GM12878 (cell line): ENCODE results near the gene SUCO. TPM values are rescaled to one million over a fixed set of nuclear protein-coding genes. Genes with fewer than 3 reads are reported as not detected.

Source experiments
- ATAC-seq: fragments of 200-7000 bp; cut with Tn5 transposase; 3 replicates; pipeline ENCODE4 v1.9.1; 2020; ENCODE audit warnings: mild to moderate bottlenecking, moderate library complexity
- BruUV-seq: library from RNA; stranded (reverse); fragments of 400-500 nt; replicated peaks from 2 replicates; lab custom pipeline; 2021; lab: Mats Ljungman, UMichigan
- CTCF ChIA-PET: fragments of 300-600 bp; sonication (Branson Sonifier 250); formaldehyde crosslinking; extraction: SDS; loops from one replicate; lab custom pipeline; 2021; ENCODE audit warnings: inconsistent platforms; lab: Yijun Ruan, JAX
- POLR2A ChIA-PET: fragments of 350-600 bp; formaldehyde crosslinking; extraction: SDS; loops from one replicate; lab custom pipeline; 2021; ENCODE audit warnings: inconsistent platforms; lab: Charles Lee
- RAD21 ChIA-PET: fragments of 300-600 bp; sonication (Branson Sonifier 250); formaldehyde crosslinking; loops from one replicate; lab custom pipeline; 2023; ENCODE audit warnings: antibody characterized with exemption; ENCODE audit not compliant: unreplicated experiment; lab: Charles Lee
- SMC1A ChIA-PET: fragments of 300-600 bp; sonication (Branson Sonifier 250); formaldehyde crosslinking; loops from one replicate; lab custom pipeline; 2023; ENCODE audit not compliant: unreplicated experiment, uncharacterized antibody; lab: Charles Lee
- DNase-seq: peaks from one replicate; pipeline ENCODE4 v3.0.0-alpha.2; 2011; ENCODE audit warnings: low read depth, low spot score
- FAIRE-seq: peaks from 3 replicates; lab custom pipeline; 2011; peaks lifted over from hg19 to GRCh38; lab: Jason Lieb, UNC
- H2AFZ ChIP-seq: 2 replicates; pipeline ENCODE4 v1.6.0; 2011; ENCODE audit warnings: low read depth, low read length, control low read depth; ENCODE audit not compliant: control insufficient read depth
- H3K27ac ChIP-seq: 2 replicates; pipeline ENCODE4 v1.5.1; 2011; ENCODE audit warnings: control low read depth; ENCODE audit not compliant: control insufficient read depth, insufficient read depth
- H3K27me3 ChIP-seq, 2 experiments: replicated peaks in 1 of 2; 2 replicates each; pipeline versions ENCODE4 v1.6.0 to v1.6.1; 2011; ENCODE audit warnings: low read length in 1 of 2; ENCODE audit not compliant: control insufficient read depth in 2 of 2, insufficient read depth in 2 of 2
- H3K36me3 ChIP-seq, 2 experiments: 2 replicates each; pipeline ENCODE4 v1.5.1; 2011; ENCODE audit warnings: low read length in 1 of 2; ENCODE audit not compliant: control insufficient read depth in 2 of 2, insufficient read depth in 2 of 2
- H3K4me1 ChIP-seq: 2 replicates; pipeline ENCODE4 v1.6.1; 2011; ENCODE audit warnings: mild to moderate bottlenecking, low read length, moderate library complexity, mixed read lengths; ENCODE audit not compliant: control insufficient read depth, insufficient read depth
- H3K4me2 ChIP-seq: 2 replicates; pipeline ENCODE4 v1.6.0; 2011; ENCODE audit warnings: control low read depth; ENCODE audit not compliant: control insufficient read depth, insufficient read depth
- H3K4me3 ChIP-seq: fragments of 200-600 bp; sonication (generic); 2 replicates; pipeline ENCODE4 v1.5.1; 2016
- H3K79me2 ChIP-seq: 2 replicates; pipeline ENCODE4 v1.6.0; 2011; ENCODE audit warnings: low read length; ENCODE audit not compliant: control insufficient read depth, insufficient read depth
- H3K9ac ChIP-seq: 2 replicates; pipeline ENCODE4 v1.8.0; 2011; ENCODE audit warnings: low read length, control low read depth, mixed read lengths; ENCODE audit not compliant: control insufficient read depth, insufficient read depth
- H3K9me3 ChIP-seq: replicated peaks from 3 replicates; pipeline ENCODE4 v1.5.1; 2011; ENCODE audit warnings: mild to moderate bottlenecking, low read length; ENCODE audit not compliant: control insufficient read depth, insufficient read depth
- H4K20me1 ChIP-seq: 2 replicates; pipeline ENCODE4 v1.6.0; 2011; ENCODE audit not compliant: control insufficient read depth, insufficient read depth
- ATF2 ChIP-seq: IDR thresholded peaks from 2 replicates; pipeline ENCODE4 v1.6.1; 2012; ENCODE audit warnings: low read length, inconsistent platforms
- DPF2 ChIP-seq: fragments of 450-650 bp; IDR thresholded peaks from 2 replicates; pipeline ENCODE4 v1.6.1; 2017; ENCODE audit warnings: mild to moderate bottlenecking
- HDAC2 ChIP-seq: fragments of 200-600 bp; sonication (generic); IDR thresholded peaks from 2 replicates; pipeline ENCODE4 v1.6.1; 2017
- JUND ChIP-seq: IDR thresholded peaks from 2 replicates; pipeline ENCODE4 v1.6.1; 2012; ENCODE audit warnings: low read depth, mild to moderate bottlenecking, low read length, improper control_type of control experiment, moderate library complexity
- KAT2A ChIP-seq: conservative IDR thresholded peaks from 2 replicates; pipeline ENCODE4 v1.6.1; 2011; ENCODE audit warnings: low read depth, low read length; ENCODE audit not compliant: control insufficient read depth
- NR2F1 ChIP-seq: fragments of 450-650 bp; conservative IDR thresholded peaks from 2 replicates; pipeline ENCODE4 v1.6.1; 2017; ENCODE audit warnings: mild to moderate bottlenecking
- RUNX3 ChIP-seq: IDR thresholded peaks from 2 replicates; pipeline ENCODE4 v1.6.1; 2012; ENCODE audit warnings: low read length, inconsistent platforms
- ZNF687 ChIP-seq: fragments of 450-650 bp; IDR thresholded peaks from 2 replicates; pipeline ENCODE4 v1.6.1; 2017; ENCODE audit warnings: mild to moderate bottlenecking, moderate library complexity
- WGBS: methylation state at CpG from one replicate; pipeline ENCODE4 v1.1.6; 2016; ENCODE audit warnings: low lambda C conversion rate; ENCODE audit not compliant: insufficient replicate concordance, insufficient coverage; ENCODE audit errors: missing lambda C conversion rate; 5-methylcytosine and 5-hydroxymethylcytosine counted together
- in situ Hi-C: fragments of 300-500 bp; cut with MboI; formaldehyde crosslinking; loops from 9 replicates; pipeline ENCODE4 v1.14.3; 2018; ENCODE audit warnings: mixed read lengths
- intact Hi-C: fragments of 100-400 bp; cut with micrococcal nuclease; formaldehyde crosslinking; loops from one replicate; pipeline ENCODE4 v1.14.2; 2022; ENCODE audit not compliant: unreplicated experiment
- polyA plus RNA-seq, 11 experiments: library from polyadenylated mRNA; depleted of rRNA in 4 of 11; unstranded in 6 of 11; stranded (reverse) in 5 of 11; fragments of >200 nt; fragmentation: Nextera tagmentation in 4 of 11; fragmentation: Illumina TruSeq in 1 of 11; extraction: Ambion mirVana in 4 of 11; extraction: Trizol in 1 of 11; gene quantifications; 1 replicate in 1 of 11; 2 replicates in 10 of 11; pipeline versions ENCODE4 v1.2.1 to v1.2.3, GENCODE V29; 2011 to 2016; ENCODE audit warnings: inconsistent platforms in 2 of 11, missing spikeins in 2 of 11, low read depth in 1 of 11
- total RNA-seq, 4 experiments: library from RNA; depleted of rRNA in 3 of 4; stranded (reverse); fragments of >200 nt in 3 of 4; fragmentation: Illumina TruSeq in 1 of 4; extraction: Trizol in 1 of 4; gene quantifications; 2 replicates each; pipeline versions ENCODE4 v1.2.1 to v1.2.3, GENCODE V29; 2013 to 2021
- TF ChIP-seq, protein P1 (sequence below): IDR thresholded peaks from 2 replicates; pipeline ENCODE4 v1.6.1; 2011; ENCODE audit warnings: low read depth, low read length, improper control_type of control experiment, borderline replicate concordance

SUCO gene
- total and polyA plus RNA-seq, 10 of the 15 experiments (the other 5 are each of a cell fraction or from before 2014, with no cell fraction given): 1.7 to 15.3 (median 8.4) TPM

GRCh38 chr1:172567720-172568119 is 34.8 kb downstream of the SUCO start:
- peaks cover 3 to 5% of the 10 kb centered on the region in 2 experiments for H3K36me3 ChIP-seq
- H2AFZ ChIP-seq: no peak overlapping the region
- no peak overlapping the region for H3K4me3 ChIP-seq
- H3K27me3 ChIP-seq: no peaks in the 10 kb centered on the region
- H3K4me2 ChIP-seq: no peak overlapping the region
- FAIRE-seq (no peak), DNase-seq (no peak)
- intact Hi-C loops: no loop called here
- no peak overlapping the region for H3K27ac ChIP-seq
- H3K4me1 ChIP-seq: no peaks in the 10 kb centered on the region
- in situ Hi-C loops: no loop called here
- POLR2A ChIA-PET: no interaction called here
- TF ChIP-seq RUNX3: no peak
- TF ChIP-seq, protein P1, sequence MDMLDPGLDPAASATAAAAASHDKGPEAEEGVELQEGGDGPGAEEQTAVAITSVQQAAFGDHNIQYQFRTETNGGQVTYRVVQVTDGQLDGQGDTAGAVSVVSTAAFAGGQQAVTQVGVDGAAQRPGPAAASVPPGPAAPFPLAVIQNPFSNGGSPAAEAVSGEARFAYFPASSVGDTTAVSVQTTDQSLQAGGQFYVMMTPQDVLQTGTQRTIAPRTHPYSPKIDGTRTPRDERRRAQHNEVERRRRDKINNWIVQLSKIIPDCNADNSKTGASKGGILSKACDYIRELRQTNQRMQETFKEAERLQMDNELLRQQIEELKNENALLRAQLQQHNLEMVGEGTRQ: no peak
- TF ChIP-seq KAT2A: no peak
- no peak for TF ChIP-seq ATF2
- no peak for TF ChIP-seq HDAC2
- TF ChIP-seq NR2F1: no peak
- no peak for TF ChIP-seq DPF2
- TF ChIP-seq JUND: no peak
- TF ChIP-seq ZNF687: no peak
- TF ChIP-seq, all 136 proteins: peak for 0
- Histone ChIP-seq H3K79me2 (no peaks in the 10 kb centered on the region), H3K9ac (no peak overlapping the region), H4K20me1 (no peaks in the 10 kb centered on the region), H3K9me3 (no peaks in the 10 kb centered on the region)
- RAD21 ChIA-PET: no interaction called here
- WGBS: 100% methylated on average over 3 of the region's 3 CpGs
- CTCF ChIA-PET: interaction anchor here (1.4 kb wide), 1 partner anchor 33 kb away, joined by 3 read pairs; no protein-coding TSS in a partner anchor
- ATAC-seq: no peak
- SMC1A ChIA-PET: no interaction called here
- no TSS peak for BruUV-seq
